Mesendoderm (in vitro differentiated cells): ENCODE data around the gene IGF2BP1.

ENCODE experiments used
- DNase-seq: peaks from one replicate; pipeline ENCODE4 v3.0.0; 2013
- H2AK5ac ChIP-seq: 2 replicates; pipeline ENCODE4 v1.6.1; 2013; ENCODE audit warnings: low read length, inconsistent platforms
- H2BK120ac ChIP-seq: 2 replicates; pipeline ENCODE4 v1.6.1; 2013; ENCODE audit warnings: low read depth, mild to moderate bottlenecking, low read length, moderate library complexity, mixed read lengths
- H2BK15ac ChIP-seq: replicated peaks from 2 replicates; pipeline ENCODE4 v1.6.1; 2013; ENCODE audit warnings: low read depth, mild to moderate bottlenecking, moderate library complexity
- H2BK5ac ChIP-seq: 2 replicates; pipeline ENCODE4 v1.6.1; 2013; ENCODE audit warnings: low read length, inconsistent platforms
- H3K18ac ChIP-seq: 2 replicates; pipeline ENCODE4 v1.6.1; 2013; ENCODE audit warnings: mild to moderate bottlenecking, low read length, mixed read lengths
- H3K23ac ChIP-seq: one replicate; pipeline ENCODE4 v1.6.1; 2013; ENCODE audit warnings: low read length
- H3K27ac ChIP-seq: 2 replicates; pipeline ENCODE4 v1.5.1; 2013; ENCODE audit warnings: low read depth, mild to moderate bottlenecking, inconsistent platforms, low read length, moderate library complexity
- H3K27me3 ChIP-seq: 2 replicates; pipeline ENCODE4 v1.6.1; 2013; ENCODE audit warnings: low read length, control low read depth, mild to moderate bottlenecking, inconsistent platforms; ENCODE audit not compliant: insufficient read depth, poor library complexity
- H3K36me3 ChIP-seq: 2 replicates; pipeline ENCODE4 v1.6.1; 2013; ENCODE audit warnings: low read length, inconsistent platforms; ENCODE audit not compliant: control insufficient read depth, insufficient read depth
- H3K4ac ChIP-seq: one replicate; pipeline ENCODE4 v1.6.1; 2013; ENCODE audit warnings: low read depth, mild to moderate bottlenecking, low read length, moderate library complexity
- H3K4me1 ChIP-seq: 2 replicates; pipeline ENCODE4 v1.6.1; 2013; ENCODE audit warnings: low read depth, low read length, inconsistent platforms; ENCODE audit not compliant: control insufficient read depth
- H3K4me2 ChIP-seq: 2 replicates; pipeline ENCODE4 v1.6.1; 2013; ENCODE audit warnings: low read length
- H3K4me3 ChIP-seq: 2 replicates; pipeline ENCODE4 v1.5.1; 2013; ENCODE audit warnings: mild to moderate bottlenecking, low read length
- H3K56ac ChIP-seq: one replicate; pipeline ENCODE4 v1.6.1; 2013; ENCODE audit warnings: low read length
- H3K79me1 ChIP-seq: 2 replicates; pipeline ENCODE4 v1.6.1; 2013; ENCODE audit warnings: low read length, inconsistent platforms
- H3K79me2 ChIP-seq: 2 replicates; pipeline ENCODE4 v1.6.1; 2013; ENCODE audit warnings: mild to moderate bottlenecking, low read length; ENCODE audit not compliant: control insufficient read depth, insufficient read depth
- H3K9ac ChIP-seq: 2 replicates; pipeline ENCODE4 v1.6.1; 2013; ENCODE audit warnings: low read length, inconsistent platforms
- H4K5ac ChIP-seq: one replicate; pipeline ENCODE4 v1.6.1; 2013; ENCODE audit warnings: low read length
- H4K8ac ChIP-seq: one replicate; pipeline ENCODE4 v1.6.1; 2013; ENCODE audit warnings: low read depth, mild to moderate bottlenecking, control low read depth, low read length, moderate library complexity
- WGBS: extraction: QIAGEN DNeasy Blood & Tissue Kit; methylation state at CpG from one replicate; pipeline ENCODE4 v1.1.7; 2013; ENCODE audit warnings: low lambda C conversion rate, missing lambda C conversion rate; ENCODE audit not compliant: insufficient coverage; ENCODE audit errors: extremely low coverage; 5-methylcytosine and 5-hydroxymethylcytosine counted together

IGF2BP1 gene

DNA sequence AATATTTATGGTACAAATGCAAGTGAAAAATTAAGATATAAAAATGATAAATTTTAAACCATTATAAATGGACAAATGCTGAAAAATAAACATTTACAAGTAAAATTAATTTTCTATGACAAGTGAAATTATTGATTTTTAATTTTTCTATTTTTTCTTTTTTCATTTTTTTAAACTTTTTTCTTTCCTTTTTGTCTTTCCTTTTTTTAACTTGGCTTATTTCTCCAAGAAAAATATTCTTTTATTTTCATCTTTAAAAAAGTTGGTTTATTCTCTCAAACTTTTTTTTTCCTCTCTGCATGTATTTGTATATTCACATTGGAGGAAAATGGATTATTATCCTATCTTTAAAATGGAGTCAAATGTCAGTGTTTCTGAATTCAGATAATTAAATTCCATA lies 3.9 kb upstream of the IGF2BP1 start:
- Histone ChIP-seq H3K23ac (no peak overlapping the region), H3K79me1 (no peaks in the 10 kb centered on the region), H3K56ac (no peak overlapping the region), H2AK5ac (no peak overlapping the region), H3K27ac (no peak overlapping the region), H3K4me2 (no peak overlapping the region), H3K4me1 (peaks cover 2% of the 10 kb centered on the region), H4K5ac (no peak overlapping the region), H3K36me3 (no peaks in the 10 kb centered on the region), H2BK5ac (no peak overlapping the region), H2BK15ac (no peak overlapping the region), H3K4me3 (no peak overlapping the region), H3K9ac (no peak overlapping the region), H3K18ac (no peak overlapping the region), H3K79me2 (peaks cover 10% of the 10 kb centered on the region), H3K4ac (no peak overlapping the region), H4K8ac (no peak overlapping the region), H3K27me3 (no peaks in the 10 kb centered on the region), H2BK120ac (no peak overlapping the region)
- DNase-seq: no peak

DNA sequence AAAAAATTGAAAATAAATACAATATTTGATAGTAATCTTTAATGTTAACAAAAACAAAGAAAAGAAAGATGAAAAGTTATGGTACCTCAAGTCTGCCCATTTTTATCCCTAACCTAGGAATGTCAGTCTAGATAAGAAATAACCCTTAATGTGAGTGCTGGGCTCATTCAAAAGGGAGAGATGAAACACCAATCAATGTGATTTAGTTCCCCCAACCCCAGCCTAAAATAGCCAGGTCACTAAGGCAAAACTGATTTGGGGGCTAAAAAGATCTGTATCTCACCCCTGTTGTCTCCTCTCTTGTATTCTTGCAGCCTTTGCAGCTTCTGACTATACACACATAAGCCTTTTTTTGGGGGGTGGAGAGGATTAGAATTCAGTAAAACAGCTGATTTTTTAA lies 3.2 kb upstream of the IGF2BP1 start:
- Histone ChIP-seq H2BK120ac (no peak overlapping the region), H3K4me3 (no peak overlapping the region), H2BK15ac (no peak overlapping the region), H3K4me1 (peaks cover 2% of the 10 kb centered on the region), H3K56ac (peak overlapping the region; percentile 26), H3K18ac (no peak overlapping the region), H3K79me2 (peaks cover 17% of the 10 kb centered on the region), H2AK5ac (no peak overlapping the region), H3K4me2 (no peak overlapping the region), H3K27me3 (no peaks in the 10 kb centered on the region), H4K5ac (no peak overlapping the region), H3K79me1 (no peaks in the 10 kb centered on the region), H2BK5ac (no peak overlapping the region), H3K4ac (no peak overlapping the region), H4K8ac (no peak overlapping the region), H3K36me3 (no peaks in the 10 kb centered on the region), H3K27ac (peak overlapping the region; percentile 5), H3K23ac (no peak overlapping the region), H3K9ac (no peak overlapping the region)
- no peak for DNase-seq

DNA sequence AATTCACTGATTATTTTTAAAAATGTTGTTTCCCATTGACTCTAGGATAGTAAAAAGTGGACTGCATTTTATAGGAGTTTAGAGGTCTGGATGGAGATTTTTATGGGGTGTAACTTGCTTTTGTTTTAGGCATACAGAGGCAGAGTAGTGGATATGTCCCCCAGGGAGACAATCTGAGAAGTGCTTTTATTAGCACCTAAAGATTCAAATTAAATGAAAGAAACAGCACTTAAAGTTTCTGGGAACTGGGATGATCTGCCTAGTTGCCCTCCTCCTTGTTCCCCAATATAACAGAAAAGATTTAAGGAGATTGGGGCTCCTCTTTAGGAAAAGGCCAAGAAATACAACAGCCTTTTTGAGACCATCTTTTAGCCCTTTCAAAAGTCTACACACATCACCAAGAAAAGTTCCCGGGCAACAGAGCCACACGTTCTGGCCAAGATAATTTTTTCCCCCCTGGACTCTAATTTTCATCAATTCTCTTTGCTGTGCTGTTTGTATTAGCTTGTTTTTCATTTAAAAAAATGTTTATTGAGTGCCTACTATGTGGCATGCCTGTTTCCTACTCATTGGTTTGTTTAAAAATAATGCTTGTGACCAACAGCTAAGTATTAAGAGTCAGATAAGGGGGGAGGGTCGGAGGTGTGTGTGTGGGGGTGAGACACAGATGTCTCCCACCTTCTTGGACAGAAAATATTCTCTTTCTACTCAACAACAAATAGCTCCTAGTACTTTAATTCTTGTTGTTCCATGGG lies 2.5 kb upstream of the IGF2BP1 start:
- peaks cover 2% of the 10 kb centered on the region for H3K4me1 ChIP-seq
- H3K56ac ChIP-seq: peak overlapping the region; percentile 99
- H3K79me1 ChIP-seq: no peaks in the 10 kb centered on the region
- H3K23ac ChIP-seq: no peak overlapping the region
- H2BK15ac ChIP-seq: no peak overlapping the region
- H3K4me3 ChIP-seq: peak overlapping the region; percentile 3
- H2BK120ac ChIP-seq: peak overlapping the region; percentile 54
- H3K9ac ChIP-seq: peak overlapping the region; percentile 98
- no peaks in the 10 kb centered on the region for H3K27me3 ChIP-seq
- DNase-seq: no peak
- peak overlapping the region; percentile 93 for H4K8ac ChIP-seq
- H2AK5ac ChIP-seq: no peak overlapping the region
- H3K18ac ChIP-seq: peak overlapping the region; percentile 99
- H2BK5ac ChIP-seq: peak overlapping the region; percentile 81
- WGBS: no CpG with 5 or more reads among the region's 3 CpGs
- no peak overlapping the region for H4K5ac ChIP-seq
- peak overlapping the region; percentile 25 for H3K4me2 ChIP-seq
- peak overlapping the region; percentile 43 for H3K4ac ChIP-seq
- peak overlapping the region; percentile 100 for H3K27ac ChIP-seq
- peaks cover 25% of the 10 kb centered on the region for H3K79me2 ChIP-seq
- H3K36me3 ChIP-seq: no peaks in the 10 kb centered on the region

DNA sequence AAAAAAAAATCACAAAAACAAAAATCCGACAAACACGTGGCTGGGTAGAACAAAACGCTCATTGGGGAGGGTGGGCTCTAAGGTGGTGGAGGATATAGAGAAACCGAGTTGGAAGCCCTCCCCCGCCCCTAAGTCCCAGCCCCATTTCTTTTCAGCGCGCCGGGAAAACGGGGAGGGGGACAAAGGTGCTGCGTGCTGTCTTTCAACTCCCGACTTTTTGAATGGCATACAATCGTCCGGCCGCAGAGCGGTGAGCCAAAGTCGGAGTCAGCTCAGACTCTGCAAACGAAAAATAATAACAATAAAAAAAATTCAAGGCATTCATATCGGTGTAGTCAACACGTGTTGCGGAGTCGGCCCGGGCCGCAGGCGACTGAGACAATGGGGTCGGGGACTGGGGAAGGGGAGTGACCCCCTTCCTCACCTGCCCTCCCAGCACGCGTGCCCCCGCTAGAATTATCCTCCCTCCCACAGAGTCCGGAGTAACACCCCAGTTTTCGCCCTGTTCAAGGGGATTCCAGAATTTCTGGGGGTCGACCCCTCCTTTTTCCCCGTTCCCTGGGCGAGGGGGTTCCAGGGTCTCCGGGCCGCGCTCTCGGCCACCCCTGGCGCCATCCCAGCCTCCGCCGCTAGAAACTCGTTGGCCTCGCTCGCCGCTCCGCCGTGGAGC lies 1.7 kb upstream of the IGF2BP1 start:
- no peaks in the 10 kb centered on the region for H3K27me3 ChIP-seq
- peak overlapping the region; percentile 98 for H3K9ac ChIP-seq
- DNase-seq: peak; percentile 93
- peaks cover 2% of the 10 kb centered on the region for H3K4me1 ChIP-seq
- peak overlapping the region; percentile 91 for H2AK5ac ChIP-seq
- peak overlapping the region; percentile 86 for H3K23ac ChIP-seq
- H3K79me2 ChIP-seq: peaks cover 32% of the 10 kb centered on the region
- H3K18ac ChIP-seq: peak overlapping the region; percentile 99
- H3K36me3 ChIP-seq: no peaks in the 10 kb centered on the region
- H2BK120ac ChIP-seq: peak overlapping the region; percentile 86
- no peak overlapping the region for H2BK15ac ChIP-seq
- H4K8ac ChIP-seq: peak overlapping the region; percentile 90
- H3K79me1 ChIP-seq: no peaks in the 10 kb centered on the region
- H3K4ac ChIP-seq: peak overlapping the region; percentile 96
- peak overlapping the region; percentile 95 for H2BK5ac ChIP-seq
- peak overlapping the region; percentile 73 for H3K4me2 ChIP-seq
- WGBS: no CpG with 5 or more reads among the region's 46 CpGs
- peak overlapping the region; percentile 99 for H3K56ac ChIP-seq
- peak overlapping the region; percentile 100 for H3K27ac ChIP-seq
- peak overlapping the region; percentile 94 for H3K4me3 ChIP-seq
- peak overlapping the region; percentile 38 for H4K5ac ChIP-seq

DNA sequence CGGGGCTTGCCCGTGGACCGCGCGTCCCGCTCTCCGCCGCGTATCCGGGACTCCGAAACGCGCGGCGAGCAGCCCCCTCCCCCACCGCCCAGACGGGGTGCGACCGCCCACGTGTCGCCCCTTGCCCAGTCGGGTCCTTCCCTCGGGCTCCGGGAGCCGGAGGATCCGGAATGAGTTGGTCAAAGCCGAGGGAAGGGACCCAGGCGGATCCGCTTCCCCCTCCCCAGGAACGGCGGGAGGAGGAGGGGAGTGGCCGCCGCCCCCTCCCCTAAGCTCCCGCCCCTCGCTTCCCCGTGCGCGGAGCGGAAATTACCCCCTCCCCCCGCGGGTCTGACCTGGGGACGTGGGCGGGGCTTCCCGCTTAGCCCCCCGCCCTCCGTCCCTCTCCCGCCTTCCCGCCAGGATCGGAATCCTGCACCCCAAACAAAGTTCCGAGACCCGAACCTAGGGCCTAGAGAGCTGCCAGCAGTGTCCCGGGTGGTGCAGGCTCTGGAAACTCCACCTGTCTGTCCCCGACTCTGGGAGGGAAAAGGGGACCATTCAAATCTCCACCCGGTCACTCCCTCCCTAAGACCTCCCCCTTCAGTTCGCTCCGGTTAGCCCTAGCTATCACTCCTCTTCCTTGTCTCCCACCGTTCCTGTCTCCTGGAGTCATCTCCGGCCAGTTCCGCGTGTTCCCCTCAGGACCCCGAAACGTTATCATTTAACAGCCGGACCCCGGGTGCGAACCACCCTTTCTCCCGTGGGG lies 1.0 kb upstream of the IGF2BP1 start:
- WGBS: no CpG with 5 or more reads among the region's 66 CpGs
- Histone ChIP-seq H4K5ac (no peak overlapping the region), H3K79me2 (peaks cover 38% of the 10 kb centered on the region), H3K4me3 (peak overlapping the region; percentile 94), H3K9ac (peak overlapping the region; percentile 98), H3K4me2 (peak overlapping the region; percentile 88), H3K27me3 (no peaks in the 10 kb centered on the region), H2BK120ac (peak overlapping the region; percentile 100), H4K8ac (peak overlapping the region; percentile 99), H3K4me1 (no peaks in the 10 kb centered on the region), H3K4ac (peak overlapping the region; percentile 100), H3K36me3 (no peaks in the 10 kb centered on the region), H3K27ac (peak overlapping the region; percentile 100), H3K56ac (peak overlapping the region; percentile 99), H2AK5ac (peak overlapping the region; percentile 29), H2BK15ac (peak overlapping the region; percentile 99), H2BK5ac (peak overlapping the region; percentile 95), H3K18ac (peak overlapping the region; percentile 100), H3K23ac (peak overlapping the region; percentile 86), H3K79me1 (no peaks in the 10 kb centered on the region)
- peak; percentile 99 for DNase-seq
